HepG2 (cell line): Measurements from ENCODE around the gene ADGRG6. TPM values are rescaled to one million over a fixed set of nuclear protein-coding genes. Genes with fewer than 3 reads are reported as not detected.

Experiments used
- ATAC-seq: fragments of 200-7000 bp; cut with Tn5 transposase; 3 replicates; pipeline ENCODE4 v1.9.1; 2020; ENCODE audit warnings: mild to moderate bottlenecking, moderate library complexity
- BruUV-seq: library from RNA; stranded (reverse); fragments of 400-500 nt; replicated peaks from 2 replicates; lab custom pipeline; 2021; lab: Mats Ljungman, UMichigan
- CTCF ChIA-PET: fragments of 300-600 bp; formaldehyde crosslinking; extraction: SDS; loops from one replicate; lab custom pipeline; 2021; ENCODE audit warnings: low total read pairs, inconsistent platforms, low intra/inter-chr PET ratio; lab: Yijun Ruan, JAX
- POLR2A ChIA-PET: fragments of 350-600 bp; sonication (Branson Sonifier 250); formaldehyde crosslinking; loops from one replicate; lab custom pipeline; 2020; ENCODE audit warnings: antibody characterized with exemption, inconsistent platforms; lab: Yijun Ruan, JAX
- DNase-seq: peaks from one replicate; pipeline ENCODE4 v3.0.0-alpha.2; 2015; ENCODE audit warnings: low spot score
- FAIRE-seq: peaks from 3 replicates; lab custom pipeline; 2011; peaks lifted over from hg19 to GRCh38; lab: Jason Lieb, UNC
- H2AFZ ChIP-seq: one replicate; pipeline ENCODE4 v1.6.1; 2011; ENCODE audit warnings: low read length, inconsistent platforms
- H3K27ac ChIP-seq: fragments of 300-600 bp; 3 replicates; pipeline ENCODE4 v1.8.0; 2011; ENCODE audit warnings: mixed run types, mild to moderate bottlenecking, mixed read lengths, low read length, inconsistent platforms; ENCODE audit not compliant: insufficient read depth; ENCODE audit errors: extremely low read length
- H3K27me3 ChIP-seq, 2 experiments: fragments of 200-600 bp in 1 of 2; 2 replicates in 1 of 2; 3 replicates in 1 of 2; pipeline versions ENCODE4 v1.6.0 to v1.8.0; 2011; ENCODE audit warnings: low read length in 2 of 2, mild to moderate bottlenecking in 2 of 2, moderate library complexity in 2 of 2, inconsistent platforms in 1 of 2; ENCODE audit not compliant: insufficient read depth in 2 of 2, control insufficient read depth in 1 of 2
- H3K36me3 ChIP-seq, 2 experiments: fragments of 200-600 bp in 1 of 2; replicated peaks in 1 of 2; 2 replicates in 1 of 2; 3 replicates in 1 of 2; pipeline versions ENCODE4 v1.5.1 to v1.8.0; 2011; ENCODE audit warnings: low read length in 2 of 2, inconsistent platforms in 1 of 2; ENCODE audit not compliant: insufficient read depth in 2 of 2, control insufficient read depth in 1 of 2
- H3K4me1 ChIP-seq: 2 replicates; pipeline ENCODE4 v1.5.1; 2012; ENCODE audit warnings: low read length, inconsistent platforms; ENCODE audit not compliant: insufficient read depth
- H3K4me2 ChIP-seq: 2 replicates; pipeline ENCODE4 v1.6.0; 2011; ENCODE audit warnings: low read depth, low read length, inconsistent platforms
- H3K4me3 ChIP-seq, 3 experiments: fragments of 200-600 bp in 1 of 3; sonication (generic), shearing (Covaris generic) in 1 of 3; replicated peaks in 1 of 3; 2 replicates each; pipeline ENCODE4 v1.5.1; 2011 to 2016; ENCODE audit warnings: low read length in 3 of 3, inconsistent platforms in 2 of 3, low read depth in 2 of 3, mild to moderate bottlenecking in 2 of 3, control low read depth in 1 of 3, mixed read lengths in 1 of 3; ENCODE audit not compliant: insufficient read depth in 1 of 3
- H3K79me2 ChIP-seq: one replicate; pipeline ENCODE4 v1.6.1; 2011; ENCODE audit warnings: low read length, inconsistent platforms; ENCODE audit not compliant: insufficient read depth
- H3K9ac ChIP-seq: 2 replicates; pipeline ENCODE4 v1.6.0; 2011; ENCODE audit warnings: mild to moderate bottlenecking, low read depth, low read length, inconsistent platforms; ENCODE audit not compliant: insufficient read depth
- H3K9me3 ChIP-seq: 2 replicates; pipeline ENCODE4 v1.5.1; 2012; ENCODE audit warnings: mild to moderate bottlenecking, low read length
- H4K20me1 ChIP-seq: 2 replicates; pipeline ENCODE4 v1.6.0; 2011; ENCODE audit warnings: inconsistent platforms, mild to moderate bottlenecking, low read length, moderate library complexity; ENCODE audit not compliant: insufficient read depth
- CCDC6 ChIP-seq: sonication (generic); formaldehyde crosslinking; IDR thresholded peaks from 2 replicates; pipeline ENCODE4 v1.8.1; 2022; ENCODE audit warnings: mild to moderate bottlenecking, missing genetic modification reagents, moderate library complexity
- GATAD2A ChIP-seq: IDR thresholded peaks from 2 replicates; pipeline ENCODE4 v1.6.1; 2016
- NCOA2 ChIP-seq: sonication (generic); formaldehyde crosslinking; IDR thresholded peaks from 2 replicates; pipeline ENCODE4 v1.8.0; 2022; ENCODE audit warnings: inconsistent platforms
- POGZ ChIP-seq: sonication (generic); formaldehyde crosslinking; IDR thresholded peaks from 2 replicates; pipeline ENCODE4 v1.4.0; 2020; ENCODE audit warnings: mild to moderate bottlenecking, missing genetic modification reagents
- SMAD9 ChIP-seq: sonication (generic); formaldehyde crosslinking; IDR thresholded peaks from 2 replicates; pipeline ENCODE4 v1.5.1; 2020; ENCODE audit warnings: mild to moderate bottlenecking, missing genetic modification reagents
- TEAD3 ChIP-seq: optimal IDR thresholded peaks from 2 replicates; pipeline ENCODE3; 2016; ENCODE audit warnings: borderline replicate concordance
- ZBTB38 ChIP-seq: sonication (generic); formaldehyde crosslinking; IDR thresholded peaks from 2 replicates; pipeline ENCODE4 v1.5.1; 2020; ENCODE audit warnings: mild to moderate bottlenecking, missing genetic modification reagents
- ZFY ChIP-seq: sonication (generic); formaldehyde crosslinking; IDR thresholded peaks from 2 replicates; pipeline ENCODE4 v1.4.0; 2020; ENCODE audit warnings: missing genetic modification reagents
- ZNF12 ChIP-seq: sonication (generic); formaldehyde crosslinking; IDR thresholded peaks from 2 replicates; pipeline ENCODE4 v1.5.0; 2020; ENCODE audit warnings: missing genetic modification reagents
- WGBS: methylation state at CpG from one replicate; pipeline ENCODE4 v1.1.6; 2017; ENCODE audit warnings: low lambda C conversion rate; 5-methylcytosine and 5-hydroxymethylcytosine counted together
- in situ Hi-C: cut with HindIII; loops from 2 replicates; pipeline ENCODE4 v1.10.0; 2017; ENCODE audit warnings: low pct_unique_long_range_greater_than_20kb; ENCODE audit not compliant: extremely low pct_ligation_motif_present
- intact Hi-C: fragments of 100-400 bp; cut with micrococcal nuclease; formaldehyde crosslinking; loops from one replicate; pipeline ENCODE4 v1.10.0; 2022; ENCODE audit not compliant: unreplicated experiment
- polyA plus RNA-seq, 8 experiments: library from polyadenylated mRNA; depleted of rRNA in 3 of 8; stranded (reverse) in 7 of 8; unstranded in 1 of 8; fragments of >200 nt; fragmentation: Illumina TruSeq in 4 of 8; extraction: Trizol in 4 of 8; gene quantifications; 2 replicates each; pipeline versions ENCODE4 v1.2.1 to v1.2.3, GENCODE V29; 2011 to 2016; ENCODE audit warnings: low read depth in 4 of 8, missing spikeins in 1 of 8, mixed read lengths in 1 of 8; ENCODE audit not compliant: insufficient read depth in 1 of 8
- total RNA-seq, 5 experiments: library from RNA; depleted of rRNA; stranded (reverse); fragments of >200 nt; fragmentation: Illumina TruSeq; extraction: Trizol; gene quantifications; 2 replicates each; pipeline ENCODE4 v1.2.3, GENCODE V29; 2016; ENCODE audit warnings: low read depth in 1 of 5
- TF ChIP-seq, protein P1 (sequence below): sonication (generic); formaldehyde crosslinking; IDR thresholded peaks from 2 replicates; pipeline ENCODE4 v1.4.0; 2020; ENCODE audit warnings: missing genetic modification reagents

ADGRG6 gene
- total and polyA plus RNA-seq, 2 of the 13 experiments (the other 11 are each of a cell fraction or from before 2014, with no cell fraction given), result 129 to 249 TPM

GRCh38 chr6:142290851-142291250 lies 11.0 kb upstream of the ADGRG6 start (continued):
- TF ChIP-seq, protein P1, sequence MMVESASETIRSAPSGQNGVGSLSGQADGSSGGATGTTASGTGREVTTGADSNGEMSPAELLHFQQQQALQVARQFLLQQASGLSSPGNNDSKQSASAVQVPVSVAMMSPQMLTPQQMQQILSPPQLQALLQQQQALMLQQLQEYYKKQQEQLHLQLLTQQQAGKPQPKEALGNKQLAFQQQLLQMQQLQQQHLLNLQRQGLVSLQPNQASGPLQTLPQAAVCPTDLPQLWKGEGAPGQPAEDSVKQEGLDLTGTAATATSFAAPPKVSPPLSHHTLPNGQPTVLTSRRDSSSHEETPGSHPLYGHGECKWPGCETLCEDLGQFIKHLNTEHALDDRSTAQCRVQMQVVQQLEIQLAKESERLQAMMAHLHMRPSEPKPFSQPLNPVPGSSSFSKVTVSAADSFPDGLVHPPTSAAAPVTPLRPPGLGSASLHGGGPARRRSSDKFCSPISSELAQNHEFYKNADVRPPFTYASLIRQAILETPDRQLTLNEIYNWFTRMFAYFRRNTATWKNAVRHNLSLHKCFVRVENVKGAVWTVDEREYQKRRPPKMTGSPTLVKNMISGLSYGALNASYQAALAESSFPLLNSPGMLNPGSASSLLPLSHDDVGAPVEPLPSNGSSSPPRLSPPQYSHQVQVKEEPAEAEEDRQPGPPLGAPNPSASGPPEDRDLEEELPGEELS (CRISPR knock-in tag), result 0 out of 2 replicates have a peak, but pooled peaks have one; percentile 24
- TF ChIP-seq SMAD9 (CRISPR knock-in tag) (no peak), TEAD3 (CRISPR knock-in tag) (peak; percentile 12), ZFY (CRISPR knock-in tag) (peak; percentile 20; the same call in 1 of the 2 replicates), POGZ (CRISPR knock-in tag) (0 out of 2 replicates have a peak, but pooled peaks have one; percentile 21), ZBTB38 (CRISPR knock-in tag) (peak; percentile 33; the same call in 1 of the 2 replicates), GATAD2A (CRISPR knock-in tag) (0 out of 2 replicates have a peak, but pooled peaks have one; percentile 12)
- TF ChIP-seq, all 625 proteins: peak for 8

- H3K36me3 ChIP-seq, result no peaks in the 10 kb centered on the region
- 96% methylated on average over 3 of the region's 3 CpGs for WGBS
- ATAC-seq (no peak), DNase-seq (no peak), FAIRE-seq (no peak)
- H3K27ac ChIP-seq, result peak overlapping the region; percentile 63
- POLR2A ChIA-PET, result interaction anchor here (1.0 to 2.8 kb wide), 4 partner anchors 9 to 32 kb away, joined by 3 to 16 read pairs (median 6); partner anchors contain the start of gene ADGRG6
- no peak overlapping the region for H3K4me3 ChIP-seq
- no peaks in the 10 kb centered on the region for H4K20me1 ChIP-seq
- no peaks in the 10 kb centered on the region for H3K9me3 ChIP-seq
- CTCF ChIA-PET, result no interaction called here
- BruUV-seq, result no TSS peak
- H3K9ac ChIP-seq, result no peak overlapping the region
- no peak overlapping the region for H2AFZ ChIP-seq
- H3K4me1 ChIP-seq, result peaks cover 67% of the 10 kb centered on the region
- H3K79me2 ChIP-seq, result no peaks in the 10 kb centered on the region
- in situ Hi-C loops (no loop called here), intact Hi-C loops (no loop called here)
- H3K4me2 ChIP-seq, result no peak overlapping the region
- TF ChIP-seq CCDC6 (CRISPR knock-in tag) (no peak), NCOA2 (CRISPR knock-in tag) (0 out of 2 replicates have a peak, but pooled peaks have one; percentile 26), ZNF12 (no peak)
- H3K27me3 ChIP-seq, result no peaks in the 10 kb centered on the region
Observed at GRCh38 chr6:142291512-142291911, 10.3 kb upstream of the ADGRG6 start.
